ENCODE data around the gene CENPP.

The CENPP gene

GRCh38 chr9:92381775-92382174 lies 56.0 kb downstream of the CENPP start:
- TF ChIP-seq MAX (IDR thresholded peaks at IDR 0.05): no peak
- TF ChIP-seq RAD21 (IDR thresholded peaks at IDR 0.05; ENCODE audit: low read depth): no peak
- no peak for TF ChIP-seq FOXM1 (IDR thresholded peaks at IDR 0.05; ENCODE audit: borderline replicate concordance, low read depth)
- TF ChIP-seq ZBTB7A (IDR thresholded peaks at IDR 0.05; ENCODE audit: low read depth): no peak
- no peak for TF ChIP-seq TAF1 (IDR thresholded peaks at IDR 0.05; ENCODE audit: low read depth)
- no peak for TF ChIP-seq EGR1 (IDR thresholded peaks at IDR 0.05)
- TF ChIP-seq CEBPB (IDR thresholded peaks at IDR 0.05): no peak
- no peak for TF ChIP-seq REST (IDR thresholded peaks at IDR 0.05; ENCODE audit: low read depth)
- TF ChIP-seq TEAD4 (IDR thresholded peaks at IDR 0.05): no peak
- no peak for TF ChIP-seq USF1 (IDR thresholded peaks at IDR 0.05)
- TF ChIP-seq TCF12 (IDR thresholded peaks at IDR 0.05; ENCODE audit: low read depth): no peak
- no peak for TF ChIP-seq NFIC (IDR thresholded peaks at IDR 0.05)
- TF ChIP-seq EP300 (IDR thresholded peaks at IDR 0.05; ENCODE audit: borderline replicate concordance): no peak
- no peak for TF ChIP-seq YY1 (IDR thresholded peaks at IDR 0.05; ENCODE audit: low read depth)

GRCh38 chr9:92384375-92384774 lies 58.6 kb downstream of the CENPP start:
- TF ChIP-seq CEBPB (IDR thresholded peaks at IDR 0.05) (no peak), EGR1 (IDR thresholded peaks at IDR 0.05) (no peak), REST (IDR thresholded peaks at IDR 0.05; ENCODE audit: low read depth) (no peak), USF1 (IDR thresholded peaks at IDR 0.05) (no peak), TEAD4 (IDR thresholded peaks at IDR 0.05) (no peak), ZBTB7A (IDR thresholded peaks at IDR 0.05; ENCODE audit: low read depth) (no peak), EP300 (IDR thresholded peaks at IDR 0.05; ENCODE audit: borderline replicate concordance) (no peak), CREB1 (IDR thresholded peaks at IDR 0.05; ENCODE audit: low read depth) (no peak)

- no peak for TF ChIP-seq ZBTB7A (IDR thresholded peaks at IDR 0.05; ENCODE audit: low read depth)
- no peak for TF ChIP-seq EGR1 (IDR thresholded peaks at IDR 0.05)
- no peak for TF ChIP-seq YY1 (IDR thresholded peaks at IDR 0.05; ENCODE audit: low read depth)
- TF ChIP-seq REST (IDR thresholded peaks at IDR 0.05; ENCODE audit: low read depth): no peak
- no peak for TF ChIP-seq USF1 (IDR thresholded peaks at IDR 0.05)
These were observed 59.2 kb downstream of the CENPP start for GRCh38 chr9:92385001-92385400.

- no peak for TF ChIP-seq USF1 (IDR thresholded peaks at IDR 0.05)
- no peak for TF ChIP-seq CEBPB (IDR thresholded peaks at IDR 0.05)
- no peak for TF ChIP-seq FOXM1 (IDR thresholded peaks at IDR 0.05; ENCODE audit: borderline replicate concordance, low read depth)
- no peak for TF ChIP-seq EGR1 (IDR thresholded peaks at IDR 0.05)
- no peak for TF ChIP-seq RAD21 (IDR thresholded peaks at IDR 0.05; ENCODE audit: low read depth)
- no peak for TF ChIP-seq REST (IDR thresholded peaks at IDR 0.05; ENCODE audit: low read depth)
- TF ChIP-seq EP300 (IDR thresholded peaks at IDR 0.05; ENCODE audit: borderline replicate concordance): no peak
- TF ChIP-seq MAX (IDR thresholded peaks at IDR 0.05): no peak
- TF ChIP-seq TEAD4 (IDR thresholded peaks at IDR 0.05): no peak
- TF ChIP-seq TAF1 (IDR thresholded peaks at IDR 0.05; ENCODE audit: low read depth): no peak
- no peak for TF ChIP-seq ZBTB7A (IDR thresholded peaks at IDR 0.05; ENCODE audit: low read depth)
These were observed 59.7 kb downstream of the CENPP start for GRCh38 chr9:92385477-92385876.

Measured in Ishikawa (cell line).